ENCODE results near the gene ARG2. TPM values are rescaled to one million over a fixed set of nuclear protein-coding genes. Genes with fewer than 3 reads are reported as not detected.

ARG2 gene
- total and polyA plus RNA-seq, 4 experiments from 2014 or later: 0.55 to 1.4 (median 1.3) TPM; not detected in 1

DNA sequence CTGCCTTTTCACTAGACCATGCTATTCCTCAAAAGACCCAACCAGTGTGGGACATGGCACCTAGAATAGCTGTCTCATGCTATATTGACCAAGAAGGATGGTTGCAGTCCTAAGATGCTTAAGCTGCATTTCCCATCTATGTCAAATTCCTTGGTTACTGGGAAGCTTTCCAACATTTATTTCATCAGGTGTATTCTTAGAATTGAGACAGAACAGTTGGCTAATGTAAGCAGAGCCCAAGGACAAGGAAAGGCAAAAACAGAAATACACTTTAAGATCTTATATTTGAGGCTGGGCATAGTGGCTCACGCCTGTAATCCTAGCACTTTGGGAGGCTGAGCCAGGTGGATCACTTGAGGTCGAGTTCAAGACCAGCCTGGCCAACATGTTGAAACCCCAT lies 24.7 kb downstream of the ARG2 start:
- peaks cover 6% of the 10 kb centered on the region for H3K36me3 ChIP-seq (ENCODE audit: insufficient read depth, low read length)
- no peak overlapping the region for H3K27ac ChIP-seq (ENCODE audit: low read depth, low read length)
- Mint-ChIP-seq H3K36me3 (peaks cover 21 to 38% of the 10 kb centered on the region in 2 donors), H3K4me3 (no peak overlapping the region), H3K27ac (peak overlapping the region in 1 of 7 donors; percentile 76), H3K4me1 (peaks cover 0 to 4% (median 1%) of the 10 kb centered on the region in 4 donors), H3K9me3 (no peaks in the 10 kb centered on the region), H3K27me3 (no peaks in the 10 kb centered on the region)
- no peaks in the 10 kb centered on the region for H3K9me3 ChIP-seq (ENCODE audit: control insufficient read depth in 1 of 2, low read length in 2 of 2)
- ChIA-PET CTCF (ENCODE audit: partially characterized antibody) (interaction anchor here (1.3 to 3.3 kb wide), 2 partner anchors 55 to 60 kb away, joined by 3 to 10 read pairs; no protein-coding TSS in a partner anchor), POLR2A (ENCODE audit: partially characterized antibody) (no interaction called here)
- H3K27me3 ChIP-seq (ENCODE audit: insufficient read depth, low read length): no peaks in the 10 kb centered on the region
- no peak overlapping the region for H3K4me3 ChIP-seq (ENCODE audit: low read length in 2 of 2)
- H3K4me1 ChIP-seq (ENCODE audit: insufficient read depth, low read length): no peaks in the 10 kb centered on the region
- intact Hi-C loops (cut with micrococcal nuclease): no loop called here
- no peak for DNase-seq

GRCh38 chr14:67645414-67645813 lies 25.7 kb downstream of the ARG2 start:
- Mint-ChIP-seq H3K27me3 (no peaks in the 10 kb centered on the region), H3K27ac (no peak overlapping the region), H3K4me3 (no peak overlapping the region), H3K4me1 (peaks cover 0 to 4% (median 1%) of the 10 kb centered on the region in 4 donors), H3K36me3 (peaks cover 30 to 48% of the 10 kb centered on the region in 2 donors), H3K9me3 (no peaks in the 10 kb centered on the region)
- POLR2A ChIA-PET (ENCODE audit: partially characterized antibody): no interaction called here
- H3K4me3 ChIP-seq (ENCODE audit: low read length in 2 of 2): no peak overlapping the region
- peaks cover 14% of the 10 kb centered on the region for H3K36me3 ChIP-seq (ENCODE audit: insufficient read depth, low read length)
- CTCF ChIA-PET (ENCODE audit: partially characterized antibody): no interaction called here
- intact Hi-C loops (cut with micrococcal nuclease): no loop called here
- H3K4me1 ChIP-seq (ENCODE audit: insufficient read depth, low read length): no peaks in the 10 kb centered on the region
- H3K9me3 ChIP-seq (ENCODE audit: control insufficient read depth in 1 of 2, low read length in 2 of 2): no peaks in the 10 kb centered on the region
- no peak for DNase-seq
- no peaks in the 10 kb centered on the region for H3K27me3 ChIP-seq (ENCODE audit: insufficient read depth, low read length)
- no peak overlapping the region for H3K27ac ChIP-seq (ENCODE audit: low read depth, low read length)

DNA sequence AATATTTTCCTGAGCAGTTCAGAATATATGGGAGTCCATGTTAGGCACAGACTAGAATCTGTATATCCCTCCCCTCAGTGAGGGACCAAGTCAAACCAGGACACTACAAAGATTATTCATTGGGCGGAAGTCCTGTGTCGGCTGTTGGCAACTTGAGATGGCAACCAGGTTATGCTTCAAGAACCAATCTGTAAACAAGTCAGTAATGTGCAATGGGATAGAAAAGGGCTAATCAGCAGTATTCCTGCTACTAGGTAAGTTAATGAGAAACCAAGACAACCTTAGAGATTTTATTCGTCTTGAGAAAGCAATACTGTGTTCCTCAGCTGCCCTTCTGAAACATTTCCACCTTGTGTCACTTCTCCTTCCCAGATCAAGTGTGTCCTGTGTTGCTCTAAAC lies 26.4 kb downstream of the ARG2 start:
- intact Hi-C loops (cut with micrococcal nuclease): no loop called here
- CTCF ChIA-PET (ENCODE audit: partially characterized antibody): no interaction called here

GRCh38 chr14:67650151-67650550 lies 30.4 kb downstream of the ARG2 start:
- Mint-ChIP-seq H3K4me1 (no peaks in the 10 kb centered on the region), H3K27me3 (no peaks in the 10 kb centered on the region), H3K36me3 (peaks cover 49 to 89% of the 10 kb centered on the region in 2 donors), H3K27ac (peak overlapping the region in 2 of 7 donors; percentile 34 to 42), H3K4me3 (no peak overlapping the region), H3K9me3 (no peaks in the 10 kb centered on the region)
- Histone ChIP-seq H3K36me3 (ENCODE audit: insufficient read depth, low read length) (peaks cover 52% of the 10 kb centered on the region), H3K27me3 (ENCODE audit: insufficient read depth, low read length) (no peaks in the 10 kb centered on the region), H3K9me3 (ENCODE audit: control insufficient read depth in 1 of 2, low read length in 2 of 2) (no peaks in the 10 kb centered on the region), H3K4me3 (ENCODE audit: low read length in 2 of 2) (no peak overlapping the region), H3K4me1 (ENCODE audit: insufficient read depth, low read length) (no peaks in the 10 kb centered on the region), H3K27ac (ENCODE audit: low read depth, low read length) (no peak overlapping the region)
- ChIA-PET CTCF (ENCODE audit: partially characterized antibody) (interaction anchor here (0.9 kb wide), 1 partner anchor 35 kb away, joined by 3 read pairs; no protein-coding TSS in a partner anchor), POLR2A (ENCODE audit: partially characterized antibody) (no interaction called here)
- intact Hi-C loops (cut with micrococcal nuclease): no loop called here
- no peak for DNase-seq

More for the DNA sequence above, 26.4 kb downstream of the ARG2 start:
- Histone ChIP-seq H3K4me3 (ENCODE audit: low read length in 2 of 2) (no peak overlapping the region), H3K27me3 (ENCODE audit: insufficient read depth, low read length) (no peaks in the 10 kb centered on the region), H3K27ac (ENCODE audit: low read depth, low read length) (no peak overlapping the region), H3K36me3 (ENCODE audit: insufficient read depth, low read length) (peaks cover 21% of the 10 kb centered on the region), H3K9me3 (ENCODE audit: control insufficient read depth in 1 of 2, low read length in 2 of 2) (no peaks in the 10 kb centered on the region), H3K4me1 (ENCODE audit: insufficient read depth, low read length) (no peaks in the 10 kb centered on the region)
- Mint-ChIP-seq H3K4me3 (no peak overlapping the region), H3K36me3 (peaks cover 38 to 55% of the 10 kb centered on the region in 2 donors), H3K4me1 (peaks cover 0 to 4% (median 1%) of the 10 kb centered on the region in 4 donors), H3K27ac (peak overlapping the region in 1 of 7 donors; percentile 33), H3K27me3 (no peaks in the 10 kb centered on the region), H3K9me3 (no peaks in the 10 kb centered on the region)
- DNase-seq: no peak
- POLR2A ChIA-PET (ENCODE audit: partially characterized antibody): no interaction called here

DNA sequence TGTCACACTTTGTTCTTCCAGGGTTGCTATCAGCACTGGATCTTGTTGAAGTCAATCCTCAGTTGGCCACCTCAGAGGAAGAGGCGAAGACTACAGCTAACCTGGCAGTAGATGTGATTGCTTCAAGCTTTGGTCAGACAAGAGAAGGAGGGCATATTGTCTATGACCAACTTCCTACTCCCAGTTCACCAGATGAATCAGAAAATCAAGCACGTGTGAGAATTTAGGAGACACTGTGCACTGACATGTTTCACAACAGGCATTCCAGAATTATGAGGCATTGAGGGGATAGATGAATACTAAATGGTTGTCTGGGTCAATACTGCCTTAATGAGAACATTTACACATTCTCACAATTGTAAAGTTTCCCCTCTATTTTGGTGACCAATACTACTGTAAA lies 31.0 kb downstream of the ARG2 start:
- Mint-ChIP-seq H3K27me3 (no peaks in the 10 kb centered on the region), H3K27ac (peak overlapping the region in 3 of 7 donors; percentile 27 to 60 (median 47)), H3K36me3 (peaks cover 44 to 90% of the 10 kb centered on the region in 2 donors), H3K9me3 (no peaks in the 10 kb centered on the region), H3K4me3 (no peak overlapping the region), H3K4me1 (no peaks in the 10 kb centered on the region)
- no peak overlapping the region for H3K27ac ChIP-seq (ENCODE audit: low read depth, low read length)
- ChIA-PET CTCF (ENCODE audit: partially characterized antibody) (interaction anchor here (0.9 kb wide), 1 partner anchor 79 kb away, joined by 5 read pairs; no protein-coding TSS in a partner anchor), POLR2A (ENCODE audit: partially characterized antibody) (no interaction called here)
- H3K27me3 ChIP-seq (ENCODE audit: insufficient read depth, low read length): no peaks in the 10 kb centered on the region
- no peak for DNase-seq
- no peak overlapping the region for H3K4me3 ChIP-seq (ENCODE audit: low read length in 2 of 2)
- H3K36me3 ChIP-seq (ENCODE audit: insufficient read depth, low read length): peaks cover 58% of the 10 kb centered on the region
- intact Hi-C loops (cut with micrococcal nuclease): no loop called here
- H3K4me1 ChIP-seq (ENCODE audit: insufficient read depth, low read length): no peaks in the 10 kb centered on the region
- H3K9me3 ChIP-seq (ENCODE audit: control insufficient read depth in 1 of 2, low read length in 2 of 2): no peaks in the 10 kb centered on the region

GRCh38 chr14:67652189-67652588 lies 32.5 kb downstream of the ARG2 start:
- Mint-ChIP-seq H3K4me3 (no peak overlapping the region), H3K9me3 (no peaks in the 10 kb centered on the region), H3K36me3 (peaks cover 37 to 89% of the 10 kb centered on the region in 2 donors), H3K27me3 (no peaks in the 10 kb centered on the region), H3K27ac (peak overlapping the region in 1 of 7 donors; percentile 52), H3K4me1 (no peaks in the 10 kb centered on the region)
- ChIA-PET POLR2A (ENCODE audit: partially characterized antibody) (no interaction called here), CTCF (ENCODE audit: partially characterized antibody) (interaction anchor here (0.9 to 1.8 kb wide), 5 partner anchors 21 to 67 kb away, joined by 3 to 5 read pairs (median 4); partner anchors contain the start of genes ARG2 and PIGH)
- H3K4me3 ChIP-seq (ENCODE audit: low read length in 2 of 2): no peak overlapping the region
- peaks cover 67% of the 10 kb centered on the region for H3K36me3 ChIP-seq (ENCODE audit: insufficient read depth, low read length)
- no peak for DNase-seq
- intact Hi-C loops (cut with micrococcal nuclease): loop anchor here (1.0 kb wide), 1 partner anchor 42 kb away; no protein-coding TSS in a partner anchor
- H3K27me3 ChIP-seq (ENCODE audit: insufficient read depth, low read length): no peaks in the 10 kb centered on the region
- no peaks in the 10 kb centered on the region for H3K9me3 ChIP-seq (ENCODE audit: control insufficient read depth in 1 of 2, low read length in 2 of 2)
- H3K4me1 ChIP-seq (ENCODE audit: insufficient read depth, low read length): no peaks in the 10 kb centered on the region
- no peak overlapping the region for H3K27ac ChIP-seq (ENCODE audit: low read depth, low read length)

- ChIA-PET POLR2A (ENCODE audit: partially characterized antibody) (no interaction called here), CTCF (ENCODE audit: partially characterized antibody) (interaction anchor here (0.9 to 1.7 kb wide), 3 partner anchors 35 to 227 kb away, joined by 3 to 5 read pairs (median 3); partner anchors contain the start of gene ARG2)
- Mint-ChIP-seq H3K27me3 (no peaks in the 10 kb centered on the region), H3K9me3 (no peaks in the 10 kb centered on the region), H3K4me3 (no peak overlapping the region), H3K36me3 (peaks cover 44 to 84% of the 10 kb centered on the region in 2 donors), H3K4me1 (no peaks in the 10 kb centered on the region), H3K27ac (no peak overlapping the region)
- intact Hi-C loops (cut with micrococcal nuclease): no loop called here
- Histone ChIP-seq H3K36me3 (ENCODE audit: insufficient read depth, low read length) (peaks cover 71% of the 10 kb centered on the region), H3K27me3 (ENCODE audit: insufficient read depth, low read length) (no peaks in the 10 kb centered on the region), H3K27ac (ENCODE audit: low read depth, low read length) (no peak overlapping the region), H3K9me3 (ENCODE audit: control insufficient read depth in 1 of 2, low read length in 2 of 2) (no peaks in the 10 kb centered on the region), H3K4me3 (ENCODE audit: low read length in 2 of 2) (no peak overlapping the region), H3K4me1 (ENCODE audit: insufficient read depth, low read length) (no peaks in the 10 kb centered on the region)
- DNase-seq: no peak
Observed at GRCh38 chr14:67653651-67654280, 34.0 kb downstream of the ARG2 start.

All from CD4-positive, alpha-beta memory T cell (primary cell).